HG03045 (cell line): ENCODE results near the gene SPCS1.
A peak's percentile ranks its signal among the peaks of the same experiment; 100 is the strongest.
"Not testable (repeated sequence)": the region's sequence is repeated elsewhere in the genome, so short reads cannot be mapped to it uniquely, and the experiment has no call there.

Experiments used
- ATAC-seq: cut with Tn5 transposase; IDR thresholded peaks from one replicate; pipeline ENCODE4 v1.9.1; 2021; ENCODE audit warnings: mild to moderate bottlenecking, moderate library complexity; ENCODE audit not compliant: unreplicated experiment

SPCS1 gene

DNA sequence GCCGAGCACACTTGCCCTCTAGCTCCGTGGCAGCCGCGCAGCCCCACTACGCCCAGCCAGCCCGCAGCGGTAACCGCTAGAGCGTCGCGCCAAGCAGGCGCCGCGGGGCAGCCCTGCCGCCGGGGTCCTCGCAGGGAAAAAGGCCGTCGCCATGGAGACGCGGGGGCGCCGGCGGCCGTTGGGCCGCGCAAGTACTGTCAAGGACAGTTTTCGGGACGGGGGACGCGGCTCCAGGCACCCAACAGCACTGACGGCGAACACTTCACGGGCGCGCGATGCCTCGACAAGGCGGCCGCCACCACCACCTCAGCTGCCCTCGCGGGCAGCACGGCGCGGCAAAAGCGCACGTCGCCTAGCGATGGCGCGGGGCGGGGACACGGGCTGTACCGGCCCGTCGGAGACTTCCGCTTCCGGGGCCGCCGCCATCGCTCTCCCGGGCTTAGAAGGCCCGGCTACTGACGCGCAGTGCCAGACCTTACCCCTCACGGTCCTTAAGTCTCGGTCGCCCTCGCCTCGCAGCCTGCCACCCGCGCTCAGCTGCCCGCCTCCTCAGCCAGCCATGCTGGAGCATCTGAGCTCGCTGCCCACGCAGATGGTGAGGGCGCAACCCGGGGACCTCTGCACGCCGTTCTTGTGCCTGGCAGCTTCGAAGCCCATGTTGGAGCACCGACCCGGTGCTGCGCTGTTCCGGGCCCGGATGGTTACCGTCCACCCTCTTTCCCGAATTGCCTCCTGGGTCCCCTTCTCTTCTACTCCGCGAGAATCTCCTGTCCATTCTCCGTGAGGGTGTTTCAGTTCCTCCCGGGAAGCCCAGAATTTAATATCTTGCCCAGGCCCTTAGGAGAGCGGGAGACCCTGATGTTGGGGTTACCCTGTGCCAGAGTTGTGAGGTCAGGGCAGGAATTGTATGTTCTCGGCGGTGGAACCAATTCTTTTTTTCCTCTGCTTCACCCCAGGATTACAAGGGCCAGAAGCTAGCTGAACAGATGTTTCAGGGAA, at the start of gene SPCS1, which contains the start of gene GLT8D1:
TSS of gene SPCS1 (plus strand) at position 419 of the 999 bp plus-strand sequence. CDS start at position 560, 141 bp downstream.
TSS of gene GLT8D1 (minus strand) at position 104 of the 999 bp plus-strand sequence. CDS start 5,331 bp downstream, outside the sequence.
- ATAC-seq = peak; percentile 77

GRCh38 chr3:52660046-52660445, 45.9 kb upstream of the SPCS1 start:
- ATAC-seq = no peak

GRCh38 chr3:52663098-52663497, 42.8 kb upstream of the SPCS1 start:
- no peak for ATAC-seq

DNA sequence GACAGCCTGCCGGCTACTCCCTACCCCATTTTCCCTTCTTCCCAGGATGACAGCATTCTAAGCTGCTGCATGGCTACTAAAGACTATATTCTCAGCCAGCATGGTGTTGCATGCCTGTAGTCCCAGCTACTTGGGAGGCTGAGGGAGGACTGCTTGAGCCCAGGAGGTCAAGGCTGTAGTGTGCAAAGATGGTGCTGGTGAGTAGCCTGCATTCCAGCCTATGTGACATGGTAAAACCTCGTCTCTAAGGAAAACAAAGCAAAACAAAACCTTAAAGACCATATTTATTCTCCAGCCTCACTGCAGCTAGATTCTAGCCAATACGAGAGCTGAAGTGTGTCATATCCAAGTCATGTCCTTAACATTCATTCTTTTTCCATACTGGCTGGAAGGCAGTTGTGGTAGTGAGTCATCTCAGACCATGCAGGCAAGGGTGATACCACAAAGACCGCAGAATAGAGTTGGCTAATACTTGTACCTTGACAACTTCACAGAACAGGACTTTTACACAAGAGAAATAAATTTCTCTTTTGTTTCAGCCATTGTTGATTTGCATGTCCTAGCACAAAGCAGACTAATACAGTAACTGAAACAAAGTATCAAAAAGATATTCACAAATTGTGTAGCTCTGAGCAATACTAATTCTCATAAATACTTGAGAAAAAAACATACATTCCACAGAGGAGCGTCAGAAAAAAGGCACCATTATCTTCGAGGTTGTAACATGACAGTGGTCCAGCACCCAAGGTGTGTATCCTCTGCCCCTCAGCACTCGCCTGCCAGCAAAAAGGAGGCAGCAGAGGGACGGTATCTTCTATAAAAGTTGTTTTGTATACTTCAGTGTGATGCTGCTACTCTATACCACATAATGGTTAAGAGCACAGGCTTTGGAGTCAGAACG, 35.0 kb upstream of the SPCS1 start:
- ATAC-seq = peak; percentile 79

GRCh38 chr3:52671676-52672075, 34.2 kb upstream of the SPCS1 start:
- ATAC-seq = no peak

DNA sequence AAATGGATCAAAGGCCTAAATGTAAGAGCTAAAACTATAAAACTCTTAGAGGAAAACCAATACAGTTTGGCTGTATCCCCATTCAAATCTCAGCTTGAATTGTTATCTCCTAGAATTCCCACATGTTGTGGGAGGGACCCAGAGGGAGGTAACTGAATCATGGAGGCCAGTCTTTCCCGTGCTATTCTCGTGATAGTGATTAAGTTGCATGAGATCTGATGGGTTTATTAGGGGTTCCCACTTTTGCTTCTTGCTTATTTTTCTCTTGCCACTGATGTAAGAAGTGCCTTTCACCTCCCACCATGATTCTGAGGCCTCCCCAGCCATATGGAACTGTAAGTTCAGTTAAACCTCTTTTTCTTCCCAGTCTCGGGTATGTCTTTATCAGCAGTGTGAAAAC, 29.7 kb upstream of the SPCS1 start:
- ATAC-seq = not testable (repeated sequence)

DNA sequence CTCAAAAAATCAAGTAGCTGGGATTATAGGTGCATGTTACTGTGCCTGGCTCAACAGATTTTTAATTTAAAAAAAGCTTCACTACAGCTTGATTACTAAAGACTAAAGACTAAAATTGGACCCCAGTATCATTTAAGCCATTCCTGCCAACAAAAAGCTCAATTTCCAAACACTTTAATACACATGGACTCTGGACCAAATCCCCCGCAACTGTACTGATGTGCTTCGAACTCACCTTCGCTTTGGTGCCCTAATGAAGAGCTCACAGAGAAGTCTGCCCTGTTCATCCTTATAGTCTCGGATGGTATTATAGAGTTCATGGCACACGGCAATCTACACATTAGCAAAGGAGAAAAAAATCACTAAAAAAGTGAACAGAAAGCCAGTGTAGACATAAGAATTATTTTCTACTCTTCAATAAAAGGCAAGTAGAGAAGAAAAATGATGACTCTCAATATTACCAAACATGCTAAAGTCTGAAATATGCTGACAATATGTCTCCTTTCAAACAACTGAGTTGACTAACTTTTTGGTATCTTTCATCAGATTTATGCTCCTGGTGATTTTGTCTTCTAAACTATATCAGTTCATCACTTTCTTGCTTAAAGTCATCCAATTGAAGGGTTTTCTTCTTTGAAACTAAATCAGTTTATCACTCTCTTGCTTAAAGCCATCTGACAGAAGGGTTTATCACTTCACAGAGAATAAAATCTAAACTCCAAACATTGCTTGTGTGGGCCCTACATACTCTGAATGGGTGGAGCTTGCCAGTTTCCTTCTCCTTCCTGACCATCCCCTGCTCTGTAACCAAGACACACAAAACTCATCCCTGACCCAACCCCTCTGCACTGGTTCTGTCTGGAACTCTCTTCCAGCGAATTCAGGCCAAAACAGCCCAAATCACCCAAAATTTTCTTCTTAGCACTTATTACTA, 27.4 kb upstream of the SPCS1 start:
- ATAC-seq = no peak

DNA sequence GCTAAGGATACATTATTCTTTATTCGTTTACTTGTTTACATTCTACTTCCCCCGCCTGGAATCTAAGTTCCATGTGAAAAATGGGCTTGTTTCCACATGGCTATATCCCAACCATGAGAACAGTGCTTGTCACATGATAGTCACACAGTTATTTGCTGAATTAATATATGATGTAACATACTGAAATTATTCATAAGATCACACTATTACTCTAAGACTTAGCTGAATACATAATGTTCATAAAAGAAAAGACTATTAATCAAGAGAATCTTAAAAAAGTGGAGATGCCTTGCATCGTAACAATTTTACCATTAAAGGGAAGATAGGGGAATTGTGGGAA, 26.7 kb upstream of the SPCS1 start:
- no peak for ATAC-seq

DNA sequence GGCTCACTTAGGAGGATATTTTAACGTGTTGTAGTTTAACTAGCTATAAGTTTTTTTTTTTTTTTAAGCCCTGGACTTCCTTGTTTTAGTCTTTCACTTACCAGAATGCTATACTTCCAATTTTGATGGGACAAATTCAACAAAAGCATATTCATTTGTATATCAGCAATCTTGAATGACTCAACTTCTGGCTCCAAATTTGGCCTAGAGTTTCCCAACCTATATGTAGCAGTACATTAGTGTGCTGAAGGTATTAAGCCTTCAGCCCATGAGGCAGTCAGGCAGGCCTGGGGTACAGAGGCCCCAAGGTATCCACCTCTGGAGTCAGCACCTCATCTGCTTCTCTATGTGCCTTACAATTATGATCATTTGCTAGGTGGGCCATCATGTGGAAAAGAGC, 26.1 kb upstream of the SPCS1 start:
- no peak for ATAC-seq

- no peak for ATAC-seq
Observed at GRCh38 chr3:52681596-52681995, 24.3 kb upstream of the SPCS1 start.

- ATAC-seq = no peak
Observed at GRCh38 chr3:52682016-52682415, 23.9 kb upstream of the SPCS1 start.

DNA sequence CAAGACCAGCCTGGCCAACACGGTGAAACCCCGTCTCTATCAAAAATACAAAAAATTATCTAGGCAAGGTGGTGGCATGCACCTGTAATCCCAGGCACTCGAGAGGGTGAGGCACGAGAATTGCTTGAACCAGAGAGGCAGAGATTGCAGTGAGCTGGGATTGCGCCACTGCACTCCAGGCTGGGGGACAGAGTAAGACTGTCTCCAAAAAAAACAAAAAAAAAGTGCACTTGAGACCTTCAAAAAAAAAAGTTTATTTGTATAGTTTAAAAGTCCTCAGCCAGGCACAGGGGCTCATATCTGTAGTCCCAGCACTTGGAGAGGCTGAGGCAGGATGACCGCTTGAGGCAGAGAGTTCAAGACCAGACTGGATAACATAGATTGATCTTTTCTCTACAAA, 22.3 kb upstream of the SPCS1 start:
- no peak for ATAC-seq

DNA sequence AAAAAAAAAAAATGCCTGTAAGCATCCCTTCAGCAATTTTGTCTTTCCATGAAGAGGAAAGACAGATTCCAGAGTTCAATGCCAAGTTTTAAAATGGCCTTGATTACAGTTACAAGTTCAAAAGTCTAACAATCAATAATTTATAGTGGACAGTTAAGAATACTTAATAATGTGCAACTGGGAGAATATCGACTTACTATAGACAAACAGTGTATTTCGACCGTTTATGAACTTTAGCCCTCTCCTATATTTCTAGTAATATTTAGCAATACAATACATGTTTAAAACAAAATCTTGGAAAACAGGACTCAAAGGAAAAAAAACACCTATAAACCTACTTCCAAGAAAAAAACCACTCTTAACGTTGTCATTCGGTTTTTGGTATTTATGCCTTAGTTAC, 21.7 kb upstream of the SPCS1 start:
- no peak for ATAC-seq

GRCh38 chr3:52685285-52685708, 20.6 kb upstream of the SPCS1 start:
- peak; percentile 75 for ATAC-seq

GRCh38 chr3:52685709-52686691, 19.9 kb upstream of the SPCS1 start, which contains the start of the genes GNL3 and PBRM1:
Gene GNL3, plus strand, starts transcription at chr3:52686032. Its CDS starts 61 bp downstream, at chr3:52686093.
Gene PBRM1, minus strand, starts transcription at chr3:52685913.
- peak; percentile 74 for ATAC-seq

DNA sequence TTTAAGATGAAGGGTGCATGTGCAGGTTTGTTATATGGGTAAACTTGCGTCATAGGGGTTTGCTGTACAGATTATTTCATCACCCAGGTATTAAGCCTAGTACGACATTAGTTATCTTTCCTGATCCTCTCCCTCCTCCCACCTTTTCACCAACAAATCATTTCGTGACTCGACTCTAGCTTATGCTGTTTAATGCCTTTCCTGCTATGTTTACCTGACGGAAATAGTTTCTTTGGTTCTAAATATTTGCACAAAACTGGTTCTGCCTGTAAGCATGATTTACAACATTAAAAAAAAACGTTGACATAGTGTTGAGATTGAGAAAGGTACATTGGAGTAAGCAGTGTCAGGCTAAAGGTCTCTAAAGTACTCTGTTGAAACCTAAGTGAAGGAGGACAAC, 17.6 kb upstream of the SPCS1 start:
- ATAC-seq = no peak

DNA sequence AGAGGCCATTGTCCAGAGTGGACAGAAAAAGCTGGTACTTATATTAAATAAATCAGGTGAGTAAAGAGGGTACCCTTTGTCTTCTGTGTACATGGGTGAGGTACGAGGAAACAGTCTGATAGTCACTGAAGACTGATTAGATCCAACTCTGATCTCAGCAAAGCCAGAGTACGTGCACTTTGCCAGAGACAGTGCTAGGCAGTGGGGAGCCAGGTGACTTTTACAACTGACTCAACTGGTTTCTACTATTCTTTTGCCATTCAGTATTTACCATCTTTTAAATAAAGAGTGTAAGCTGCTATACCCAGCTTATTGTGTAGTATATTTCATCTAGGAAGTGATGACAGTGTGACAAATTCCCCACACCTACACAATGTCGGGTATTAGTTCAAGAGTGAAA, 16.8 kb upstream of the SPCS1 start:
- ATAC-seq = no peak

GRCh38 chr3:52690560-52690959, 15.3 kb upstream of the SPCS1 start:
- no peak for ATAC-seq

DNA sequence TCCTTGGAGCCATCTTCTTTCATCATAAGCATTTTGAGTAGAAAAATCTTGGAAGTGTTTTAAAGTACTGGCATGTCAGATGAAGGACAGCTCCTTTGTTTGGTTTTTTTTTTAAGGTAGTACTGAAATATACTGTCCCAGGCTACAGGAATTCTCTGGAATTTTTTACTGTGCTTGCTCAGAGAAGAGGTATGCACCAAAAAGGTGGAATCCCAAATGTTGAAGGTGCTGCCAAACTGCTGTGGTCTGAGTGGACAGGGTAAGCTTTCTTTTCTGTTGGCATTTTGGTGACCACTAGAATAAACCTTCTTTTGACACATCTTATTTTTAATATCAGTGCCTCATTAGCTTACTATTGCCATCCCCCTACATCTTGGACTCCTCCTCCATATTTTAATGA, 12.8 kb upstream of the SPCS1 start:
- ATAC-seq = no peak
